ENCODE results near the gene COL18A1.
A peak's percentile ranks its signal among the peaks of the same experiment; 100 is the strongest.
"Not testable (repeated sequence)": the region's sequence is repeated elsewhere in the genome, so short reads cannot be mapped to it uniquely, and the experiment has no call there.

COL18A1 gene

DNA sequence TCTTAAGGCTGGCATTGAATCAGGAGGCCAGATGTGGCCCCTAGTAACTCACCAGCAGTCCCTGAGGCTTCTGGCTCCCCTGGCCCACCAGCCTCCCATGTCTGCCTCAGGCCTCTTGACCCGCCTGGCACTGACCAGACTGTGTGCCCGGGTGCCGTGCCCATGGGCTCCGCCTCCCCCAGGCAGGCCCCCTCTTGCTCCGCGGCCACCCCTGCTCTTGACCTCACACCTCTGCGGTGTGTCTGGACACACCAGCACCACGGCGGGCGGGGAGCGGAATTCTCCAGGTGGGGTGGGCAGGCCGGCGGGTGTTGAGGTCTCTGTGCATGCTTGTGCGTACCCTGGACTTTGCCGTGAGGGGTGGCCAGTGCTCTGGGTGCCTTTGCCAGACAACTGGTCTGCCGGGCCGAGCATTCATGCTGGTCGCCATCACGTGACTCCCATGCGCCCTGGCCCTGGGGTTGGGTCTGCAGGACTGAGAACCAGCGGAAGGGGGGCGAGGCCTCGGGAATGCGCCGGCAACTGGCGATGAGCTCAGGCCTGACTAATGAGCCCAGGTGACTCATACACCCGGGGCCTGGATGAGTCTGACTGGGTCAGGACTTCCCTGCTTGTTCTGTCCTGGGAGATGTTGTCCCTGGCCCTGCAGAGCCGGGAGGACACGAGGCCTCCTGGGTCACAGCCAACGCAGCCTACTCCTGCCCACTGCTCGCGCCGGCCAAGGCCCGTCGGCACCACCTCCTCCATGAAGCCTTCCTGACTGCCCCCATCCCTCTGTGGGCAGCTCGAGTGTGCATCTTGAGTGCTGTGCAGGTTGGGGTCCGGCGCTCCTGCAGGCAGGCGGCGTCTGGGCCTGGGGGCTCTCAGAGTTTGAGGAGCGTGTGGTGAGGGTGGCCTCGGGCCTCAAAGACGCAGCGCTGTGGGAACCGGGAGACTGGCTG is 22.6 kb downstream of the COL18A1 start:
- DNase-seq (ENCODE audit: low spot score), result peak; percentile 99

DNA sequence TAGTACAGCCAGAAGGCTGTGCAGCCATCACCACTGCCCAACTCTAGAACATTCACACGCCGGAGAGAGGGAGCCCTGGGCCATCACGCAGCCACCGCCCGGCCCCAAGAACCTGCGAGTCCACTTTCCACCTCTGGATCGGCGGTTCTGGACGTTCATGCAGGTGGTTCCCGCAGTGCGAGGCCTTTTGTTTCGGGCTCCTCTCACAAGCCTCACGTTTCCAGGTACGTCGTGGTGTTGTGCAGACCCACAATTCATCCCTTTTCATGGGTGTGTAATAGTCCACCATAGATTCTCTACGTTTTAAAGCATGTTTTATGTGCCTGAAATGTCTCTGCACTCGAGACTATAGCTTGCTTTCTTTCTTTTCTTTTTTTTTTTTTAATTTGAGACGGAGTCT is 23.6 kb downstream of the COL18A1 start:
- DNase-seq (ENCODE audit: low spot score), result no peak

DNA sequence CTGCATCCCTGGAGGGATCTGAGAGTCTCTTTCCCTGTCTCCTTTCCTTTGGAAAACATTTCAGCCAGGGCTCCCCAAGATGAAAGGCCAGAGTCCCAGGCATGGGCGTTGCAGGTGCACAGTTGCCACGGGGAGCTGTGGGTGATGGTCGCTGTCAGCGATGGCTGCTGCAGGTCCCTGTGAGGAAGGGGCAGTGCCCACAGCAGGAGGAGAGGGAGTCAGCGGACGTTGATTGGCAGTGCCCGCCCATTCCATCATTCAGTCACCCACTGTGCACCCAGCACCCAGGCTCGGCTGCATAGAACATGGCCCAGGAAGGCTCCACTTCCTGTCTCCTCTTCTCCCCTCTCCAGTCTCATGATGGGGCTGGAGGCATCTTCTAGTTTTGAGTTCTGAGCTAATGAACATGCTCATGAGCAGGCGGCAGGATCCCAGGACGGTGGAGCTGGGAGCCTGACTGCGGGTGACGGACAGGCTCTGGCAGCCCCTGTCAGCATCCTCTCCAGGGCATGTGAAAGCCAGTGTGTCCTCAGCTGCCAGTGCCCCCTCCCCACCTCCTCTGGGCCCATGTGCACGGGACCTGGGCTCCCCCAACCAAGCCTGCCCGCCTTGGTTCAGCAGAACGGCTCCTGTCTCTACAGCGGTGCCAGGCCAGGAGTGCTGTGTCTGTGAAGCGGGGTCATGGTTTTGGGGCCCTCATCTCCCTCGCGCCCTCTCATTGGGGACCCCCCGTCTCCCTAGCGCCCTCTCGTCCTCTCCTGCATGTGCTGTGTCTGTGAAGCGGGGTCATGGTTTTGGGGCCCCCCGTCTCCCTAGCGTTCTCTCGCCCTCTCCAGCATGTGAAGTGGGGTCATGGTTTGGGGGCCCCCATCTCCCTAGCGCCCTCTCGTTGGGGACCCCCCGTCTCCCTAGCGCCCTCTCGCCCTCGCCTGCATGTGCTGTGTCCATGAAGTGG is 24.5 kb downstream of the COL18A1 start:
- DNase-seq (ENCODE audit: low spot score), result no peak

DNA sequence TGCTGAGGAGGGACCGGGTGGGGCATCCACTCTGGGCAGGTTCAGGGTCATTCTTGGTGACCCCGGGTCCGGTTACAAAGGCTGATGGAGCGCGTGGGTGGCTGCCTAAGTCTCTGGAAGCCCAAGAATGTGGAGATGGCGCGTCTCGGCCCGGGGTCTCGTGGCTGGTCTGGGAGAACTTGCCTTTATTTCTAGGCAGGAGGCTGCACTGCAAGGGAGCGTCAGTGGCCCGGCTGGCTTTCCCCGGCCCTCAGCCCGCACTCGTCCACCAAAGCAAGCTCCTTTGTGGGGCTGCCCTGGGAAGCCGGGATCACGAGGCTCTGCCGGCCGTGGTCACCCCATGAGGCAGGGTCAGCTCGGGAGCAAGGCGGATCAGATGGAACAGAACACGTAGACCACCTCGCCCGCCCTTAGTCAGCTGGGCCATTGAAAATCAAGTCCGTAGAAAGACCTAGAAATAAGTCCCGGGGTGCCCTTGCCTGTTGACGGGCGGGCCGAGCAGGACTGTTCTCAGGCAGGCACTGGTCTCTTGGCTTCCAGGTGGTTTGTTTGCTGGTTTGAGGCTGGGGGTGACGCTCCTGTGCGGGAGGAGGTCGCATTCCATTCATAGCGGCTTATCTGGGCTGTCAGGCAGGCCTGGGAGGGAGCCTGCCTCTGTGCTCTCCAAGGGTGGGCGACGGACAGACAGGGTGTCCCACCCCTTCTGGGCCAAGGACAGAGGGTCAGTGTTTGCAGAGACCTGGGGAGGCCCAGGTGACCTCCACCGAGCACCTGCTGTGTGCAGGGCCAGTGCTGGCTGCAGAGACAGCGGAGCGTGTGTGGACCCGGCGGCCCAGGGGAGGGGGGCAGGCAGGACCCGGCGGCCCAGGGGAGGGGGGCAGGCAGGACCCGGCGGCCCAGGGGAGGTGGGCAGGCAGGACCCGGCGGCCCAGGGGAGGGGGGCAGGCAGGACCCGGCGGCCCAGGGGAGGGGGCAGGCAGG is 25.8 kb downstream of the COL18A1 start:
- no peak for DNase-seq (ENCODE audit: low spot score)

DNA sequence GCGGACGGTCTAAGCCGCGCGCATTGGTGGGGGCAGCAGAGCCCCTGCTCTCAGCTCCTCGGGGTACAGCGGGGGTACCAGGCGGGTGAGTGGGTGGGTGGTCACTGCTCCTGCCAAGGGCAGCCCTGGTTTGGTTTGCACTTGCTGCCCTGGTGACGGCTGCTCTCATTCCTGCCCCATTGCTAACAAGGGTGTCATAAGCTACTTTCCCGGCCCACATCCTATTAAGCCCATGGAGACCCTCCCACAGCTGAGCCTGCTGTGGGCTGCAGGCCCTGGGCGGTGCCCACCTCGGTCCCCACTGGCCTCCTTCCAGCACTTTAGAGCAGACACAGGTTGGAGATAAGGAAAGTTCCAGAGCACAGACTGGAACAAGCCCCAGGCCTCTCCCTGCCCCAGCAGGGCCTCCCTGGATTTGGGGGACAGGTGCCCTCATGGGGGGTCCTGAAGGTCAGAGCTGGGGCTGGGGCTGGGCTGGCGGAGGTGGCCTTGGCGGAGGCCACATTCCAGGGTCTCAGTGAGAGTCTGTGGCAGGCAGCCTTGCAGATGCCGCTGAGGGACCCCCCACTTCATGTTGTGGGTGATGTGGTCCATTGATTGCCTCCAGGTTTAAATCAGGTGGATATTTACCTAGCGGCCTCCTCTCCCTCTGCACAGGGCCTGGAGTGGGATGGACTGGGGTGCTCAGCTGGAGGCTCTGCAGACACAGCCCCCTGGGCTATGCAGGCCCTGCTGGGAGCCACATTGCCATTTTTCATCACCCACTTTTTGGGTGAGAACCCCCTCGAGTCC is 27.0 kb downstream of the COL18A1 start:
- DNase-seq (ENCODE audit: low spot score), result no peak

DNA sequence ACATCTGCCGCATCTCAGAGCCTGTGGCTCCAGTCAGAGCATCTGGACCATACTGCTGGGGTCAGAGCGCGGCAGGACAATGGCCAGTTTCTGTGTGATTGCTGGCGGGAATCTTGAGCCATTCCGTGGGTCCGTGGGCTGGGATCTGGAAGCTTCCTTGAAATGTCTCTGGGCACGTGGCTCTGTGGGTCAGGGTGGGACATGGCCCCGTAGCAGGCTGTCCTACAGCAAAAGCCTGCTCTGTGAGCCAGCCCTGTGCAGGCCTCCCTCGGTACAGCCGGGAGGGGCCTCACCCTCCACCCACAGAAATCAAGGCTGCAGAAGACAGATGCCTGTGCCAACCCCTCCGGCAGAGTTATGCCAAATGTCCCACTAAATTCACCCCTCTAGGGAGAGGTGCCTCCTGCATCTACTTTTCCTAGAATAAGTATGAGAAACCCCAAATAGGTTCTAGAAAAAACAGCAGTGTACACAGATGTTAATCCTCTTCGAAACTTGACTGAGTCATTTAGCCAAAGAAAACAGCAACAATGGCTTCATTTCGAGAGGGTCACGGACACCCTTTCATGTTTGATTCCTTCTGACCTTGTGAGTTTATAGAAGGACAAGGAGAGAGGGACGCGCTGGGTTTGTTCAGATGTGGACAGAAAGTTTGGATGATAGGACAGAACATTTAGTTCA is 27.8 kb downstream of the COL18A1 start:
- no peak for DNase-seq (ENCODE audit: low spot score)

DNA sequence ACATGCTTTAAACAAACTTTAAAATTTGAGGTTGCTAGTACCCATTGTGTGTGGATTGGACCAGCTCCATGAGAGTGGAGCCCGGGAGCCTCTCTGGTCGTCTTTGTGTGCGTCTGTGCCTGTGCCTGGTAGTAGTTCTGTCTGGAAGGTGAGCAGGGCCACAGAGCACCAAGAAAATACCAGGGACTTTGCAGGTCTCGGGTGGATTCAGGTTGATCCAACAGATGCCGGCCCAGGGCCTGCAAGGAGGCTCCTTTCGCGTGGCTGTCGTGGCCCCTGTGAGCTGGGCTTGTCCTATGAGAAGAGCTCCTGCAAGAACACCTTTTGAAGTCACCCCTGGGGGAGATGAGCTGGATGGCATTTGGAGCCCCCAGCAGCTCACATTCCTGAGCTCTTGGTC is 28.3 kb downstream of the COL18A1 start:
- no peak for DNase-seq (ENCODE audit: low spot score)

DNA sequence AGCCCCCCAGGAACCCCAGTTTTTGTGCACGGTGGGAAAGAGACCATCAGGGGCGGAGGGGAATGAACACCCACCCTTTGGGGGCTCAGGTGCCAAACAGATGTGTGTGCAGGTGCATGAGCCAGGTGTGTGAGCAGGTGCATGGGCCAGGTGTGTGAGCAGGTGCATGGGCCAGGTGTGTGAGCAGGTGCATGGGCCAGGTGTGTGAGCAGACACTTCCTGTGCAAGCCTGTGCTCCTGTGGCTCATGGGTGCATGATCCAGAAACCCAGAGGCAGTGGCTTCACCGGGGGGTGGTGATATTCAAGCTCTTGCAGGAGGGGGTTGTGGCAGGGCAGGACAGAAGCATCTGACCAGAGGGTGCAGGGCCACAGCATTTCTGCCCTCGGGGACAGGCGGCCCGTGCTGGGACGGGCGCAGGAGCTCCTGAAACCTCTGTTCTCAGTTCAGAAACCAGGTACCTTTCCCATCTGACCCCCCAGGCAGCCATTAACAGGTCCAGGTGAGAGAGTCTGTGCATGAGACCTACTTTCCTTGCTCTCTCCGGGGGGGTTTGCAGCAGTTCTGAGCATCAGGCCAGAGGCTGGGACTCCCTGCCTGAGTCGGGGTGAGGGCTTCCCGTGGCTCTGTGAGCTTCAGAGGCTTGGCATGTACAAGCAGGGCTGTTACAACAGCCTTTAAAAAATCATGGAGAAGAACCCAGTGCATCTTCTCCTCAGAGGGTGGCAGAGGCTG is 29.1 kb downstream of the COL18A1 start:
- DNase-seq (ENCODE audit: low spot score), result no peak

DNA sequence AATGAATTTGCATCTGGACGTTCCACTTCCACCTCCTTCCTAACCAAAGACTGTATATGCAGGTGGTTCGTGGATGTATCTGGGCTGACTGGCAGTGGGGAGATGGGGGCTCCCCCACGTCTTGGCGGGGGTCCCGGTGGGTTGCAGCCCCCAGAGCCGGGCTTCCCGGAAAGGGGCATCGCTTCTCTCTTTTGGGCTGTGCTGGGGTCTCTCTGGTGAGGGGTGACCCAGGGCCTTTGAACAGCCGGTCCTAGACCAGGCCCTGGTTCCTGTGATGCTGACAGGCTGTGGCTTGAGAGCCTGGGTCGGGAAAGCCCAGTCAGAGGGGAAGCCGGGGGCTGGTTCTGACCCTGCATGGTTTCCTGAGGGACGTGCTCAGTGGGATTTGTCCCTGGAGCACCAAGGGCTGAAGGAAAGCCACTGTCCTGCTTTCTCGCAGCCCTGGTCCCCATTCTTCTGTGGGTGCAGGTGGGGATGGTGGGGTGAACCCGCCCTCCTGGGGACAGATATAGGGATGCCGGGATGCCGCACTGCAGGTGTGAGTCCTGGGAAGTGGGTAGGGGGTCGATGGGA is 29.8 kb downstream of the COL18A1 start:
- no peak for DNase-seq (ENCODE audit: low spot score)

DNA sequence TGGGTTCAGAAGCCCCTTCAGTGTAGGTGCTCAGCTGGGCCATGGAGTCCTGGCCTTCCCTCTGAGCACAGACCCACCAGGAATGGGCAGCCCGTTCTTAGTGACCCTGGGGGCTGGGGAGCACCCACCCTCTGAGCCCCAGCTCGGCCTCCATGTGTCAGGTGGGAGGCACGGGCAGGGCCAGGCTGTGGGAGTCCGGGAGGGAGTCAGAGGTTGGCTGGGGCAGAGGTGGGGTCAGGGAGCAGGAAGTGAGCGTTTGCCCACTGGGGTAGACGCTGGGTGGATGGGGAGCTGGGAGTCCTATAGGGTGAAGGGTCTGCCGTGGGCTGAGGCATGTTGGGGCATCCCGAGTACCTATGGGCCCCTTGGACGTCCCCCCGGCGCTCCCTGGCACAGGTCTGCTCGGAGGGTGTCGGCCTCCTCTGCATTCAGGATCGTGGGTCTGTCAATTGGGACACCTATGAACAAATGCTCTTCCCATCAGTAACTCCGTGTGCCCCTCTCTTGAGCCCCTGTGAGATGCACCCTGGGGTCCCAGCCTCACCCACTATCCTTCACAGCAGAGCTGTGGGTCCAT is 30.5 kb downstream of the COL18A1 start:
- no peak for DNase-seq (ENCODE audit: low spot score)

DNA sequence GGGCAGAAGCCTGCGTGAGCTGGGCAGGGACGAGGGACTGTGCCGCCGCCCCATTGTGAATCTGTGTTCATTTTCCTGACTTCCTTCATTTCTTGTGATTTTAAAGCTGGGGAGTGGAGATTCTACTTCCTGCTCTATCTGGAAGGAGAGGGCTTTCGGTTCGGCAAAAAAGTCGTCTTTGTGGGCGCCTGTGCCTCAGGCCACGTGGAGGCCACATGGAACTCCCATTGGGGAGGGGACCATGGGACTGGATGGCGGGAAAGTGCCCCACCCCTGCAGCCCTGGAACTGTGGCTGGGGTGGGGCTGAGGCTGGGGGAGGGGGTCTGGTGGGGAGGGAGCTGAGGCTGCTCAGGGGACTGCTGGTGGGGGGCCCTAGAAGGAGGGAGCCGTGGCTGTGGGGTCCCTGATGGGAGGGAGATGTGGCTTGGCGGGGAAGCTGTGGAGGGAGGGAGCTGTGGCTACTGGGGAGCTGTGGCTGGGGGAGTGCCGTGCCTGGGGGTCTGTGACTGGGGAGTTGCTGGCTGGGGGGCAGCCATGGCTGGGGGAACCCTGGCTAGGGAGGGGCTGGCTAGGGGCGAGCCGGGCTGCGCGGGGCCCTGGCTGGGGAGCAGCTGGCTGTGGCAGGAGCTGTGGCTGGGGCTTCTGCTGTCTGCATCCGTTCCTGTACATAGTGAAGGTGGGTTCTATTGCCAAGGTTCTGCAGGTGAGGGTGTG is 31.5 kb downstream of the COL18A1 start:
- DNase-seq (ENCODE audit: low spot score), result no peak

DNA sequence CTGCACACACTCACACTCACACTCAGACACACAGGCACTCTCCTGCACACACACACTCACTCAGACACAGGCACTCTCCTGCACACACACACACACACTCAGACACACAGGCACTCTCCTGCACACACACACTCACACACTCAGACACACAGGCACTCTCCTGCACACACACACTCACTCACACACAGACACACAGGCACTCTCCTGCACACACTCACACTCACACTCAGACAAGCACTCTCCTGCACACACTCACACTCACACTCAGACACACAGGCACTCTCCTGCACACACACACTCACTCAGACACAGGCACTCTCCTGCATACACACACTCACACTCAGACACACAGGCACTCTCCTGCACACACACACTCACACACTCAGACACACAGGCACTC is 32.9 kb downstream of the COL18A1 start:
- DNase-seq (ENCODE audit: low spot score), result not testable (repeated sequence)

DNA sequence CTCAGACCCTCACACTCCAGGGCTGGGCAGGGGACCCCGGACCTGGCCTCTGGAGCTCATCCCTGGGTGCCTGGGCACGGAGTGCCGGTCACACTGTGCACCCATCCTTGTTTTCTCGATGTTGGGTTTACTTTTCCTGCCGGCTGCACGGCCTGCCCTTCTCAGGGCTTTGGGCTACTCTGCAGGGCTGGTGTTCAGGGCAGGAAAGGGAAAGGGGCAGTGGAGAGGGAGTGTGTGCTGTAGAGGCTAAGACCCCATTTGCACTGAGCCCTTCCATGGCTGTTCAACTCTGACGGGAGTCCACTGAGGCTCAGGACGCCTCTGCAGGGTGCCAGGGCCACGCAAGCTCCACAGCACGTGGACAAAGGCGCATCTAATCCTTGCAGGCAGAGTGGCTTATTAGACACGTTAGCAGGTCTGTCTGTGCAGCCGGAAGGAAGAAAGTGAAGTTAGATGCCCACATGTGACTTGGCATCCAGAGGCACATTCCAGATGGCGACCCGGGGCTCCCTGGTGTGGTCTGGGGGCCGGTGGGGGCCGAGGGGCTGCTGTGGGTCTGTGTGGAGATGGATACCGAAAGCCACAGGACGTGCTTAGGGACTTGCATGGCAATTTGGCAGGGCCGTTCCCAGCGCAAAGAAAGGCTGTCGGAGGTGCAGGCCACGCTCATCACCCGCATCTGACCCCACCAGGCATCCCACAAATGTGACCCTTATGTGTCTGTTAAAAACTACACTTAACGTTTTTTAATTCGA is 33.6 kb downstream of the COL18A1 start:
- DNase-seq (ENCODE audit: low spot score), result no peak

DNA sequence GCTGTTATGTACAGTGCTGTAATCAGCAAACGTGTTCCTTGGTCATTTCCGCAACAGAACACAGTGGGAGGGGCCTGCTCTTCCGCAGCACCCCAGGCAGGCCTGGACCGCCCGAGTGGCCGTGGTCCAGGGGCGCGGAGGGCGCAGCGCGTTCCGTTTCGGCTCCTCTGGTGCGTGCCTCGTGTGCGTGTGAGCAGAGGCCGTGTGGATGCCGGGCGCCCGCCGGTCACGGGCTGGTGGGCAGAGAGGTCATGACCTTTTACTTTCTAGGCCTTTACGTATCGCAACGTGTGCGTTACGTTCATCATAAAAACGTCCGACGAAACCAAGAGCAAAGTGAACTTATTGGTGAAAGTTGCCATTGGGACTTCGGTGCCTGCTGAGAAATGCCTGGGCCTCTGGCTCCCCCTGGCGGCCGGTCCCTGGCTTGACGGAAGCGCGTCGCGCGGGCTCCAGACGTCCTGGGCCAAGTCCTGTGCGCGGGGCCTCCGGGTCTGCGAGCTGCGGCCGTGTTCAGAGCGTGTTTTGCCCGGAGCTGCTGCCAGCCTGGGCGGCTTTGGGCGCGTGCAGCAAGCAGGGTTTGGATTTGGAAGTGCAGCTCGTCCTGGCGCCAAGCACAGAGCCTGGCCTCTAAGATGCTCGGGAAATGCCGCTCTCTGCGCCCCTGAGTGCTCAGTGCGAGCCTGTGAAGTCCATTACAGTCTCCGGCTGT is 34.4 kb downstream of the COL18A1 start:
- DNase-seq (ENCODE audit: low spot score), result peak; percentile 92

DNA sequence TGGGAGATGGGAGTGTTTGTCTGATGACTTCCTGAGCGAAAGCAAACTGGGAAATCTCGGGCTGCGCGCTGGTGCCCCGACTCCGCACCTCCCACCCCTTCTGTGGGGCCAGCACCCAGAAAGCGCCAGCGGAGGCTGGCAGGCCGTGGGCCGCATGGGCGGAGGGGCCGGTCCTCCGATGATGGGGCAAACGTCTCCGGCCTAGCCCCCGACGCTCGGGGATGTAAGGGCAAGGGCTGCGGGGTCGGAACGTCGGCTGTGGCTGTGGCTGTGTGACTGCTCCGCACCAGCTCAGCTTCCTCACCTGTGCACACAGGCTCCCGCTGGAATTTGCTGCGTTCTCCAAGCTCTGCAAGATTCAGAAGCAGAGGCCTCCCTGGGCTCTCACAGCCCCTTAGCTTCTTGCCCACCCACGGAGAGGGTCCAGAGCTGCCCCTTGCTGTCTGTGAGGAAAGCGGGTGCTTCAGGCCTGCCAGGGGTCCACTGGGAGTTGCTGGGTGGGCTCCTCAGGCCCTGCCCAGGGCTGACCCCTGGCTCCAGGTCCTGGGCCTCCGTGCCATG is 35.0 kb downstream of the COL18A1 start:
- DNase-seq (ENCODE audit: low spot score), result no peak

DNA sequence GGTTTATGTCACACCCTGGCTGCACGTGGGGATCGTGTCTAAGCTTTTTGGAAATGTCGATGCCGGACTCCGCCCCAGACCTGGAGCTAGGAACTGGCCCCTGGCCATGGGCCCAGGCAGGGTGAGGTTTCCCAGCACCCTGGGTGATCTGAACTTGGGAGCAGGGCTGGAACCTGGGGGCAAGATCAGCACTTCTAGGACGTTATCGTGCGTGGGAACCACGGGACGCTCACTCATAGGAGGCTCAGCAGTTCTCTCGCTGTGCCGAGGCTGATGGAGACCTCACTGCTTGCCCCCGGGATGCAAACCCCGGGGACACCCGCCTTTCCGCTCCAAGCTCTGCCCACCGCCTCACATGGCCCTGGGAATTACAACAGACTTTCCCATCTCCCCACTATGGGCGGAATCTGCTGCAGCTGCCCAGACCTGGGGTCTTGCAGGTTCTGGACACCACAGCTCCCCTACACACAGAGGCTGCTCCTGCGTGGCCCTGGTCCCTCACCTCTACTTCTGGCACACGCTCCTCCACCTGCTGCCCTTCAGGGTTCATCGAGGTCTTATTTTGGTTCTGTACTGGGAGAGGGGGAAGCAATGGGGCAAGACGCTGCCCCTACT is 35.9 kb downstream of the COL18A1 start:
- no peak for DNase-seq (ENCODE audit: low spot score)
